IPS DF 6.9 (cell line): Measurements from ENCODE around the gene DMRT1.

Source experiments
- DNase-seq: peaks from one replicate; pipeline ENCODE4 v3.0.0-alpha.2; 2013; ENCODE audit warnings: low read depth, low spot score
- H3K27ac ChIP-seq: one replicate; pipeline ENCODE4 v1.5.1; 2013; ENCODE audit warnings: low read length, control low read depth
- H3K27me3 ChIP-seq: 2 replicates; pipeline ENCODE4 v1.6.1; 2013; ENCODE audit warnings: mild to moderate bottlenecking, low read length; ENCODE audit not compliant: control insufficient read depth, insufficient read depth
- H3K36me3 ChIP-seq: 2 replicates; pipeline ENCODE4 v1.6.1; 2013; ENCODE audit warnings: low read length; ENCODE audit not compliant: control insufficient read depth, insufficient read depth
- H3K4me1 ChIP-seq: 2 replicates; pipeline ENCODE4 v1.6.1; 2013; ENCODE audit warnings: low read length; ENCODE audit not compliant: control insufficient read depth, insufficient read depth
- H3K4me3 ChIP-seq: 2 replicates; pipeline ENCODE4 v1.5.1; 2013; ENCODE audit warnings: mild to moderate bottlenecking, low read length
- H3K9me3 ChIP-seq: 2 replicates; pipeline ENCODE4 v1.6.1; 2013; ENCODE audit warnings: low read length, inconsistent platforms; ENCODE audit not compliant: control insufficient read depth, insufficient read depth
- whole genome bisulfite sequencing: extraction: QIAGEN DNeasy Blood & Tissue Kit; methylation state at CpG from one replicate; pipeline ENCODE4 v1.1.7; 2013; ENCODE audit warnings: mixed read lengths, missing lambda C conversion rate; ENCODE audit not compliant: insufficient read length, insufficient coverage; 5-methylcytosine and 5-hydroxymethylcytosine counted together

DMRT1 gene

GRCh38 chr9:811106-811531 is 30.4 kb upstream of the DMRT1 start:
- Histone ChIP-seq H3K4me1 (no peaks in the 10 kb centered on the region), H3K36me3 (no peaks in the 10 kb centered on the region), H3K9me3 (no peaks in the 10 kb centered on the region), H3K4me3 (no peak overlapping the region), H3K27ac (no peak overlapping the region), H3K27me3 (no peaks in the 10 kb centered on the region)
- no peak for DNase-seq
- no CpG with 5 or more reads among the region's 6 CpGs for WGBS

GRCh38 chr9:818958-819357 is 22.5 kb upstream of the DMRT1 start:
- Histone ChIP-seq H3K9me3 (no peaks in the 10 kb centered on the region), H3K36me3 (no peaks in the 10 kb centered on the region), H3K27me3 (no peaks in the 10 kb centered on the region), H3K4me3 (no peak overlapping the region), H3K27ac (no peak overlapping the region), H3K4me1 (no peaks in the 10 kb centered on the region)
- no CpG with 5 or more reads among the region's 3 CpGs for WGBS
- no peak for DNase-seq

- Histone ChIP-seq H3K27me3 (no peaks in the 10 kb centered on the region), H3K9me3 (no peaks in the 10 kb centered on the region), H3K27ac (no peak overlapping the region), H3K4me3 (no peak overlapping the region), H3K4me1 (no peaks in the 10 kb centered on the region), H3K36me3 (no peaks in the 10 kb centered on the region)
- no peak for DNase-seq
- no CpG with 5 or more reads among the region's 26 CpGs for WGBS
These were observed 14.8 kb upstream of the DMRT1 start for GRCh38 chr9:826500-827280.

GRCh38 chr9:840343-840742 is 1.2 kb upstream of the DMRT1 start:
- Histone ChIP-seq H3K4me3 (no peak overlapping the region), H3K36me3 (no peaks in the 10 kb centered on the region), H3K4me1 (peaks cover 4% of the 10 kb centered on the region; the same call in 1 of the 2 replicates), H3K27ac (no peak overlapping the region), H3K27me3 (peaks cover 61% of the 10 kb centered on the region), H3K9me3 (no peaks in the 10 kb centered on the region)
- DNase-seq: no peak
- WGBS: no CpG with 5 or more reads among the region's 7 CpGs

GRCh38 chr9:842635-843426 is 1.3 kb downstream of the DMRT1 start:
- no peak overlapping the region for H3K4me3 ChIP-seq
- no peak overlapping the region for H3K27ac ChIP-seq
- H3K36me3 ChIP-seq: no peaks in the 10 kb centered on the region
- no peak for DNase-seq
- peaks cover 67% of the 10 kb centered on the region for H3K27me3 ChIP-seq
- H3K4me1 ChIP-seq: peaks cover 4% of the 10 kb centered on the region; the same call in 1 of the 2 replicates
- no peaks in the 10 kb centered on the region for H3K9me3 ChIP-seq
- no CpG with 5 or more reads among the region's 61 CpGs for WGBS

- Histone ChIP-seq H3K4me3 (no peak overlapping the region), H3K27ac (no peak overlapping the region), H3K4me1 (peaks cover 4% of the 10 kb centered on the region; the same call in 1 of the 2 replicates), H3K27me3 (peaks cover 66% of the 10 kb centered on the region), H3K9me3 (no peaks in the 10 kb centered on the region), H3K36me3 (no peaks in the 10 kb centered on the region)
- WGBS: no CpG with 5 or more reads among the region's 12 CpGs
- DNase-seq: no peak
These were observed 1.9 kb downstream of the DMRT1 start for GRCh38 chr9:843427-843785.

GRCh38 chr9:846852-847251 is 5.4 kb downstream of the DMRT1 start:
- H3K4me3 ChIP-seq: no peak overlapping the region
- no peak overlapping the region for H3K27ac ChIP-seq
- WGBS: no CpG with 5 or more reads among the region's 7 CpGs
- no peaks in the 10 kb centered on the region for H3K9me3 ChIP-seq
- H3K4me1 ChIP-seq: no peaks in the 10 kb centered on the region
- no peak for DNase-seq
- H3K27me3 ChIP-seq: peaks cover 36% of the 10 kb centered on the region
- H3K36me3 ChIP-seq: no peaks in the 10 kb centered on the region

- H3K4me3 ChIP-seq: no peak overlapping the region
- DNase-seq: no peak
- no peaks in the 10 kb centered on the region for H3K9me3 ChIP-seq
- no peaks in the 10 kb centered on the region for H3K4me1 ChIP-seq
- peaks cover 30% of the 10 kb centered on the region for H3K27me3 ChIP-seq
- no peaks in the 10 kb centered on the region for H3K36me3 ChIP-seq
- no peak overlapping the region for H3K27ac ChIP-seq
- WGBS: no CpG with 5 or more reads among the region's 6 CpGs
These were observed 6.0 kb downstream of the DMRT1 start for GRCh38 chr9:847505-847904.

- no peak for DNase-seq
- H3K27ac ChIP-seq: no peak overlapping the region
- H3K4me1 ChIP-seq: no peaks in the 10 kb centered on the region
- H3K9me3 ChIP-seq: no peaks in the 10 kb centered on the region
- H3K27me3 ChIP-seq: peaks cover 15% of the 10 kb centered on the region; the same call in 1 of the 2 replicates
- WGBS: no CpG with 5 or more reads among the region's 5 CpGs
- no peak overlapping the region for H3K4me3 ChIP-seq
- no peaks in the 10 kb centered on the region for H3K36me3 ChIP-seq
These were observed 7.9 kb downstream of the DMRT1 start for GRCh38 chr9:849431-849830.

GRCh38 chr9:852539-852938 is 11.0 kb downstream of the DMRT1 start:
- no CpG with 5 or more reads among the region's 4 CpGs for WGBS
- Histone ChIP-seq H3K27ac (no peak overlapping the region), H3K4me1 (no peaks in the 10 kb centered on the region), H3K36me3 (no peaks in the 10 kb centered on the region), H3K9me3 (no peaks in the 10 kb centered on the region), H3K27me3 (no peaks in the 10 kb centered on the region; the same call in 1 of the 2 replicates), H3K4me3 (no peak overlapping the region)
- no peak for DNase-seq
